Tibial nerve (tissue), 4 donors: ENCODE results near the gene PSMA3. TPM values are rescaled to one million over a fixed set of nuclear protein-coding genes. Genes with fewer than 3 reads are reported as not detected.

ENCODE experiments used
- DNase-seq, 2 donors: peaks; one replicate each; pipeline ENCODE4 v3.0.0-alpha.2; 2019; ENCODE audit warnings: low spot score in 2 of 2
- H3K27ac ChIP-seq, 4 donors: fragments of 200-600 bp; sonication (generic) in 3 of 4; one replicate each; pipeline ENCODE4 v1.5.1; 2017 to 2019; ENCODE audit warnings: mild to moderate bottlenecking in 1 of 4
- H3K27me3 ChIP-seq, 2 donors: fragments of 200-600 bp; sonication (generic) in 1 of 2; one replicate each; pipeline versions ENCODE4 v1.5.1 to v1.6.0; 2017 to 2019
- H3K36me3 ChIP-seq, 3 donors: fragments of 200-600 bp; sonication (generic); one replicate each; pipeline ENCODE4 v1.5.1; 2018 to 2019
- H3K4me1 ChIP-seq, 4 donors: fragments of 200-600 bp; sonication (generic) in 3 of 4; one replicate each; pipeline ENCODE4 v1.5.1; 2017 to 2019
- H3K4me3 ChIP-seq, 4 donors: fragments of 200-600 bp; sonication (generic) in 3 of 4; one replicate each; pipeline ENCODE4 v1.5.1; 2017 to 2019; ENCODE audit warnings: mild to moderate bottlenecking in 1 of 4, moderate library complexity in 1 of 4
- H3K9me3 ChIP-seq, 4 donors: fragments of 200-600 bp; sonication (generic) in 3 of 4; one replicate each; pipeline ENCODE4 v1.5.1; 2017 to 2019
- EP300 ChIP-seq, 2 donors: sonication (generic); formaldehyde crosslinking; IDR thresholded peaks; one replicate each; pipeline ENCODE4 v1.6.1; 2017; ENCODE audit warnings: antibody characterized with exemption in 2 of 2, mild to moderate bottlenecking in 1 of 2
- POLR2A ChIP-seq, 2 donors: fragments of 450-650 bp; IDR thresholded peaks; one replicate each; pipeline ENCODE4 v1.6.1; 2017; ENCODE audit warnings: antibody characterized with exemption in 2 of 2, mild to moderate bottlenecking in 2 of 2, moderate library complexity in 2 of 2
- WGBS, 2 donors: methylation state at CpG; one replicate each; pipeline ENCODE4 v1.1.5; 2018; 5-methylcytosine and 5-hydroxymethylcytosine counted together
- total RNA-seq, 4 donors: library from RNA; depleted of rRNA; stranded (reverse); fragments of >200 nt; gene quantifications; one replicate each; pipeline ENCODE4 v1.1.0, GENCODE V29; 2016
- TF ChIP-seq, protein P1 (sequence below), 5 experiments: fragments of 200-600 bp in 3 of 5; fragments of 450-650 bp in 2 of 5; sonication (generic) in 3 of 5; IDR thresholded peaks; one replicate each; pipeline ENCODE4 v1.5.1; 2016 to 2019; ENCODE audit warnings: antibody characterized with exemption in 5 of 5, mild to moderate bottlenecking in 3 of 5, moderate library complexity in 2 of 5

Gene PSMA3
- total RNA-seq: 10 to 100 TPM; 82.8 to 99.0 (median 87.0) TPM

DNA sequence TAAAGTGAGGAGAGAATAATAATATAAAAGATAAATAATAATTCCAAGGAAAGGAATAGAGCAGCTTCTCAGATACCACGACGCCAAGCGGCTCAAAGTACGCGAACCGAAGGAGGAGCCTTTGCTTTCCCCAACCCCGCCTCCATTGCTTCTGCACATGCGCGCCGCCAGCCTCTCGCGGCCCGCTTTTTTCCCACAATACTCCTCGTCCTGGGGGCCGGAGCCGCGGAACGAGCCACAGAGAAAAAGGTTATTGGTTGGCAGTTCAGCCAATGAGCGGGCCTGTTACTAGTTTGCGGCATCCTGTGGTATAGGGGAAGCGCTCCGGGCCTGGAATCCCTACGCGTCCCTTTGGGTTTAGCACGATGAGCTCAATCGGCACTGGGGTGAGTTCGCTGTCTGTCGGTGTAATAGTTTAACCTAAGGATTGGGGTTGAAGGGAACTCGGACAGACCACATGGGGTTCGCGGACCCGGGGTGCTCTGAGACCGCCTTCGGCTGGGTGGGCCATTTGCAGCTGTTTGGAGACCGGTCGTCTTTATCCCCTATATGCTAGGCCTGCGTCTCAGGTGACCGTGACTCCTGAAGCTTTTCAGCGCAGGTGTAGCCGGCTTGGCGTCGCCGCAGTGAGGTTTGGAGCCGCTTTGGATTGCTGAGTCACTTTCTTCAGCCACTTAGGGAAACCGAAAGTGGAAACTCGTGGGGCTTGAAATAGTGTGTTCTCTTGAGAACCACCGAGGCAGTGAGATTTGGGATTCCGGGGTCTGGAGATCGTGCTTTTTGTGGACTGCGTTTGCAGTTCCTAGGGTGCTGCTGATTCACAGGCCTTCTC lies at the start of gene PSMA3:
Gene PSMA3 (plus strand): TSS at position 288 of the 832 bp plus-strand sequence. CDS start 78 bp downstream, at position 366.
- Histone ChIP-seq H3K27me3 (no peaks in the 10 kb centered on the region), H3K4me3 (peak within 1 kb of the TSS; percentile 47 to 95 (median 81)), H3K4me1 (peaks cover 0 to 40% (median 19%) of the 10 kb centered on the region in 4 donors), H3K36me3 (peaks cover 0 to 22% (median 0%) of the 10 kb centered on the region in 3 donors), H3K9me3 (no peaks in the 10 kb centered on the region), H3K27ac (peak within 1 kb of the TSS; percentile 91 to 99 (median 94))
- 0% methylated on average over 44 to 50 of the region's 50 CpGs for WGBS, 2 donors
- peak; percentile 96 for DNase-seq
- TF ChIP-seq POLR2A (IDR thresholded peaks at IDR 0.05) (peak; percentile 81 to 88), EP300 (IDR thresholded peaks at IDR 0.05) (peak; percentile 84 to 95)
- TF ChIP-seq, protein P1, sequence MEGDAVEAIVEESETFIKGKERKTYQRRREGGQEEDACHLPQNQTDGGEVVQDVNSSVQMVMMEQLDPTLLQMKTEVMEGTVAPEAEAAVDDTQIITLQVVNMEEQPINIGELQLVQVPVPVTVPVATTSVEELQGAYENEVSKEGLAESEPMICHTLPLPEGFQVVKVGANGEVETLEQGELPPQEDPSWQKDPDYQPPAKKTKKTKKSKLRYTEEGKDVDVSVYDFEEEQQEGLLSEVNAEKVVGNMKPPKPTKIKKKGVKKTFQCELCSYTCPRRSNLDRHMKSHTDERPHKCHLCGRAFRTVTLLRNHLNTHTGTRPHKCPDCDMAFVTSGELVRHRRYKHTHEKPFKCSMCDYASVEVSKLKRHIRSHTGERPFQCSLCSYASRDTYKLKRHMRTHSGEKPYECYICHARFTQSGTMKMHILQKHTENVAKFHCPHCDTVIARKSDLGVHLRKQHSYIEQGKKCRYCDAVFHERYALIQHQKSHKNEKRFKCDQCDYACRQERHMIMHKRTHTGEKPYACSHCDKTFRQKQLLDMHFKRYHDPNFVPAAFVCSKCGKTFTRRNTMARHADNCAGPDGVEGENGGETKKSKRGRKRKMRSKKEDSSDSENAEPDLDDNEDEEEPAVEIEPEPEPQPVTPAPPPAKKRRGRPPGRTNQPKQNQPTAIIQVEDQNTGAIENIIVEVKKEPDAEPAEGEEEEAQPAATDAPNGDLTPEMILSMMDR (IDR thresholded peaks at IDR 0.05): peak in 2 of 5 experiments; percentile 20 to 32

DNA sequence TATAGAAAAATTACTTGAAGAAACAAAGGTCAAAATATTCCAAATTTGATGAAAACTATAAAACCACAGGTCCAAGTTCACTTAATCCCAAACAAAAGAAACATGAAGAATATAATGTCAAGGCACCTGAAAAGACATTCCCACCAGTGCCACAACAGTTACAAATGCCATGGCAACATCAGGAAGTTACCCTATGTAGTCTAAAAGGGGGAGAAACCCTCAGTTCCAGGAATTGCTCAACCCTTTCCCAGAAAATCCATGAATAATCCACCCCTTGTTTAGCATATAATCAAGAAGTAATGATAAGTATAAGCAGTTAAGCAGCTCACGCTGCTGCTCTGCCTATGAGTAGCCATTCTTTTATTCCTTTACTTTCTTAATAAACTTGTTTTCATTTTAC lies 48.4 kb upstream of the PSMA3 start:
- H3K27me3 ChIP-seq: no peaks in the 10 kb centered on the region
- no peak overlapping the region for H3K27ac ChIP-seq
- DNase-seq: no peak
- H3K4me1 ChIP-seq: peaks cover 0 to 25% (median 5%) of the 10 kb centered on the region in 4 donors
- no peaks in the 10 kb centered on the region for H3K9me3 ChIP-seq
- WGBS, 2 donors: 86 to 87% methylated on average over 1 of the region's 1 CpG
- H3K36me3 ChIP-seq: no peaks in the 10 kb centered on the region
- TF ChIP-seq, protein P1 (IDR thresholded peaks at IDR 0.05): no peak
- TF ChIP-seq EP300 (IDR thresholded peaks at IDR 0.05): no peak
- no peak for TF ChIP-seq POLR2A (IDR thresholded peaks at IDR 0.05)
- no peak overlapping the region for H3K4me3 ChIP-seq

DNA sequence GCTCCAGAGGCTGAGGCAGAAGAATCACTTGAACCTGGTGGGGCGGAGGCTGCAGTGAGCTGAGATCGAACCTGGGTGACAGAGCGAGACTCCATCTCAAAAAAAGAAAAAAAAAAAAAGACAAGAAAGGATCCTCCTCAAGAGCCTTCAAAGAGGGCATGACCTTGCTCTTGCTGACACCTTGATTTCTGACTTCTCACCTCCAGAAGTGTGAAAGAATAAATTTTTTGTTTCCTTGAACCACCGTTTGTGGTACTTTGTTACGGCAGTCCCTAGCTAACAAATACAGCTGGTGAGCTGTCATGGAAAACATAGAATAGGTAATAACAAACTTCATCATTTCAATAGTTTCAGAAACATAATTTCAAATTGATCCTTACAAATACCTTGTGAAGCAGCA lies 46.6 kb upstream of the PSMA3 start:
- WGBS, 2 donors: 94 to 98% methylated on average over 5 of the region's 5 CpGs
- no peaks in the 10 kb centered on the region for H3K9me3 ChIP-seq
- TF ChIP-seq EP300 (IDR thresholded peaks at IDR 0.05) (no peak), POLR2A (IDR thresholded peaks at IDR 0.05) (no peak)
- TF ChIP-seq, protein P1 (IDR thresholded peaks at IDR 0.05): no peak

DNA sequence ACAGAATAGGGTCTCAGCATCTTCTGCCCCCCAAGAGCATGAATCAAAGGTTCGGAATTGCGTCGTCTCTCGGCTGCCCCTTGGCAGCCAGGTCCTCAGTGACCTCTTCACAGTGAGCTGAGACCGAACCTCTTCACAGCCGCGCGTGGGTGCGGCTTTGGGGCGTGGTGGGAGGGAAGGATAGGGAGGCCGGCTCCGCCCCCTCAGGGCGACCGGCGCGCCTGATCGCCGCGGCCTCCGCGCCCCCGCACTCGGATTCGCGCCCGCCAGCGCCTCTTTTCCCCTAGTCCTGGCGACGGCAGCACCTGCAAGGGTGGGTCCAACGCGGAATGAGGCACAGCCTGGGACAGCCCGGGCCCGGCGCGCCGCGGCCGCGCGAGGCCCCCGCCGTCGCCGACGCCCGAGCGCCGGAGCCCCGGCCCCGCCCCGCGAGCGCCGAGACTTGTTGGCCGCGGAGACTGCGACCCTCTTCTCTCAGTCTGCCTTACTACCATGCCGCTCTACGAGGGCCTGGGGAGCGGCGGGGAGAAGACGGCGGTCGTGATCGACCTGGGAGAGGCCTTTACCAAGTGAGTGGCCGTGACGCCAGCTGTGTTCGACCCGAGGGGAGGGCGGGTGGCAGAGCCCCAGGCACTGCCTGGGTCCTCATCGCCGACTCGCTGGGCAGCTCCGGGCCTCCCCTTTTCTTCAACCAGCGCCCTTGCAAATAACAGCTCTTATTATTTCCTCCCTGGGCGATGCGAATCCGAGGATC lies 44.7 kb upstream of the PSMA3 start, which contains the start of gene ACTR10:
Gene ACTR10 (plus strand): TSS at position 424 of the 754 bp plus-strand sequence. CDS start 69 bp downstream, at position 493.
- TF ChIP-seq POLR2A (IDR thresholded peaks at IDR 0.05): peak; percentile 39 to 55
- TF ChIP-seq, protein P1 (IDR thresholded peaks at IDR 0.05): no peak
- peak in 1 of 2 donors; percentile 84 for TF ChIP-seq EP300 (IDR thresholded peaks at IDR 0.05)
- peaks cover 0 to 27% (median 11%) of the 10 kb centered on the region in 4 donors for H3K4me1 ChIP-seq
- peak within 1 kb of the TSS; percentile 94 to 99 (median 98) for H3K27ac ChIP-seq
- no peaks in the 10 kb centered on the region for H3K27me3 ChIP-seq
- no peaks in the 10 kb centered on the region for H3K9me3 ChIP-seq
- WGBS, 2 donors: 0% methylated on average over 8 to 48 of the region's 78 CpGs
- peaks cover 0 to 14% (median 5%) of the 10 kb centered on the region in 3 donors for H3K36me3 ChIP-seq
- DNase-seq: peak; percentile 67 to 69
- peak within 1 kb of the TSS; percentile 64 to 86 (median 81) for H3K4me3 ChIP-seq

More for the DNA sequence above, 46.6 kb upstream of the PSMA3 start:
- peaks cover 0 to 40% (median 11%) of the 10 kb centered on the region in 4 donors for H3K4me1 ChIP-seq
- no peaks in the 10 kb centered on the region for H3K27me3 ChIP-seq
- no peak overlapping the region for H3K4me3 ChIP-seq
- H3K36me3 ChIP-seq: peaks cover 0 to 5% (median 0%) of the 10 kb centered on the region in 3 donors
- DNase-seq: no peak
- H3K27ac ChIP-seq: no peak overlapping the region
